ENCODE results near the gene NEDD9. TPM values are rescaled to one million over a fixed set of nuclear protein-coding genes. Genes with fewer than 3 reads are reported as not detected.

NEDD9 gene
- polyA plus RNA-seq, 1 of the 3 experiments (the other 2 are of a cell fraction), result 7.4 TPM

DNA sequence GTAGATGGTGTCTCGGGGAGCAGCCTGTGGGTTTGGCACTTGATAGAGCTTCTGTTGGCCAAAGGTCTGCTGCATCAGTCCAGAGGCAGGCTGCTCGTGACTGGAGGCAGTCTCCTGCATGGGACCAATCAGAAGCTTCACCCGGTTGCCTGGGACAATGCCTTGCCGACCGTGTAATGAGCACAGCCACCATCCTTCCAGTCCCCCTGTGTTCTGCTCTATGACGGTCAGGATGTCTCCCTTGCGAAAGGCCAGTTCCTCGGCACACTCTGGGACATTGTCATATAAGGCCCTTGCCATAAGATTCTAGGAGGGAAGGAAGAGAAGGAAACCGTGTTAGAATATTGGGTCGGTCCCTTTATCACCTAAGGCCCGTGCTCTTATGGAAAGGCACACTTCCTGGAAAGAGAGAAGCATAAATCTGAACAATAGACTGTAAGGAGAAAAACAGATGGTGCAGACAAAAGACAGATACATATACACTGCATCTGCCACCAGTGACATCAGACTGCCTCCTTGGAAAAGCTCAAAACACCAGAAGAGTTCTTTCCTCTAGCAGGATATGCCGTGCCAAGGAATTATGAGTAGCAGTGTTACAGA, 18.9 kb downstream of the NEDD9 start:
- Histone ChIP-seq H3K79me2 (ENCODE audit: insufficient read depth) (peaks cover 83% of the 10 kb centered on the region), H3K27me3 (ENCODE audit: insufficient read depth) (no peaks in the 10 kb centered on the region), H3K27ac (ENCODE audit: low read depth in 2 of 2, low read length in 1 of 2) (peak overlapping the region; percentile 76 to 91; a peak in 3 of 4 replicates), H3K9me2 (no peaks in the 10 kb centered on the region), H4K20me1 (ENCODE audit: insufficient read depth) (no peaks in the 10 kb centered on the region), H3K9ac (no peak overlapping the region), H3F3A (replicated peaks; ENCODE audit: insufficient read depth) (peaks cover 38% of the 10 kb centered on the region), H3K9me3 (no peaks in the 10 kb centered on the region), H3K36me3 (replicated peaks in 1 of 2; ENCODE audit: control insufficient read depth in 1 of 2, insufficient read depth in 2 of 2, low read length in 1 of 2) (peaks cover 8 to 31% of the 10 kb centered on the region in 2 experiments), H3K4me3 (ENCODE audit: low read depth in 2 of 2, low read length in 1 of 2) (no peak overlapping the region; a peak in 1 of 4 replicates), H2AFZ (ENCODE audit: low read depth) (no peak overlapping the region), H3K4me1 (ENCODE audit: control insufficient read depth in 1 of 2, insufficient read depth in 2 of 2, low read depth in 1 of 2, low read length in 1 of 2) (peaks cover 70 to 77% of the 10 kb centered on the region in 2 experiments; a peak in 3 of 4 replicates), H3K4me2 (no peak overlapping the region)
- POLR2A ChIA-PET, result no interaction called here
- WGBS (ENCODE audit: low lambda C conversion rate), result 94% methylated on average over 10 of the region's 12 CpGs
- CTCF ChIA-PET, result interaction anchor here (0.9 to 2.1 kb wide), 4 partner anchors 8 to 282 kb away, joined by 3 to 5 read pairs (median 4); no protein-coding TSS in a partner anchor
- TF ChIP-seq TCF12 (IDR thresholded peaks at IDR 0.05), result peak; percentile 28; the same call in 1 of the 2 replicates
- no peak for TF ChIP-seq ELF1 (IDR thresholded peaks at IDR 0.05)
- DNase-seq, result no peak

DNA sequence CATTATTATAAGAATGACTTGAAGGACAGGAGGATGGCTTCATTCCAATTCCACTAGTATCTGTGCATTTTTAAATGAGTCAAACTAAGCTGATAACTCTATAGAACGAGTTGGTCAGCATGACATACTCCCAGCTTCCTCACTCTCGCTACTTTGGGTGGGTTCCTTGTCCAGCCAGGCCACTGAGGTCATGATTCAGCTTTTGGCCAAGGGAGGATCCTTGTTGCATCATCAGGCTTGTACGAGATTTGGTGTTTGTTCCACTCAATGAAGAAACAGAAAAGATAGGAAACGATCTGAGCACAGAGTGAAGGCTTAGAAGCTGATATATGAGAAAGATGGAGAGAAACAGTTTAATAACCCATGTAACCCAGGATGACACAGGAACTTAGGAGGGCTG, 19.8 kb downstream of the NEDD9 start:
- TF ChIP-seq NFIC (IDR thresholded peaks at IDR 0.05; ENCODE audit: borderline replicate concordance) (peak; percentile 34), RAD21 (IDR thresholded peaks at IDR 0.05; ENCODE audit: low read length) (no peak), FOSL2 (IDR thresholded peaks at IDR 0.05; ENCODE audit: borderline replicate concordance, low read depth) (peak; percentile 34; the same call in 1 of the 2 replicates), EP300 (IDR thresholded peaks at IDR 0.05; ENCODE audit: borderline replicate concordance in 1 of 2, low read depth in 1 of 2, low read length in 1 of 2) (peak in 1 of 2 experiments; percentile 15; a peak in 1 of 4 replicates), PBX3 (IDR thresholded peaks at IDR 0.05) (peak; percentile 49; the same call in 1 of the 2 replicates)
- H3K27ac ChIP-seq (ENCODE audit: low read depth in 2 of 2, low read length in 1 of 2), result peak overlapping the region; percentile 22 to 91; a peak in 3 of 4 replicates
- CTCF ChIA-PET, result interaction anchor here (0.9 to 2.1 kb wide), 4 partner anchors 9 to 283 kb away, joined by 3 to 5 read pairs (median 4); no protein-coding TSS in a partner anchor

GRCh38 chr6:11211254-11211653, 21.2 kb downstream of the NEDD9 start:
- H3F3A ChIP-seq (replicated peaks; ENCODE audit: insufficient read depth), result peaks cover 52% of the 10 kb centered on the region
- H2AFZ ChIP-seq (ENCODE audit: low read depth), result no peak overlapping the region
- WGBS (ENCODE audit: low lambda C conversion rate), result 84% methylated on average over 2 of the region's 2 CpGs
- H3K27ac ChIP-seq (ENCODE audit: low read depth in 2 of 2, low read length in 1 of 2), result peak overlapping the region; percentile 12 to 91; a peak in 3 of 4 replicates
- H3K79me2 ChIP-seq (ENCODE audit: insufficient read depth), result peaks cover 76% of the 10 kb centered on the region
- no peak overlapping the region for H3K4me3 ChIP-seq (ENCODE audit: low read depth in 2 of 2, low read length in 1 of 2)
- 0 out of 2 replicates have a peak overlapping the region, but pooled peaks have one; percentile 8 for H3K9ac ChIP-seq
- no peaks in the 10 kb centered on the region for H3K9me3 ChIP-seq
- TF ChIP-seq EP300 (IDR thresholded peaks at IDR 0.05; ENCODE audit: borderline replicate concordance in 1 of 2, low read depth in 1 of 2, low read length in 1 of 2) (no peak), SIN3A (IDR thresholded peaks at IDR 0.05; ENCODE audit: borderline replicate concordance, low read depth, low read length) (no peak), RXRA (IDR thresholded peaks at IDR 0.05; ENCODE audit: borderline replicate concordance, low read depth) (no peak), GATA2 (CRISPR knock-in tag; IDR thresholded peaks at IDR 0.05) (no peak), NFIC (IDR thresholded peaks at IDR 0.05; ENCODE audit: borderline replicate concordance) (no peak), JUND (IDR thresholded peaks at IDR 0.05) (no peak), FOXJ3 (CRISPR knock-in tag; IDR thresholded peaks at IDR 0.05) (no peak), PBX3 (IDR thresholded peaks at IDR 0.05) (no peak), MXI1 (IDR thresholded peaks at IDR 0.05; ENCODE audit: low read depth, low read length) (no peak)
- H3K36me3 ChIP-seq (replicated peaks in 1 of 2; ENCODE audit: control insufficient read depth in 1 of 2, insufficient read depth in 2 of 2, low read length in 1 of 2), result peaks cover 1 to 33% of the 10 kb centered on the region in 2 experiments
- no peak for DNase-seq
- no peaks in the 10 kb centered on the region for H4K20me1 ChIP-seq (ENCODE audit: insufficient read depth)
- CTCF ChIA-PET, result no interaction called here
- peaks cover 56 to 85% of the 10 kb centered on the region in 2 experiments; a peak in 3 of 4 replicates for H3K4me1 ChIP-seq (ENCODE audit: control insufficient read depth in 1 of 2, insufficient read depth in 2 of 2, low read depth in 1 of 2, low read length in 1 of 2)
- H3K9me2 ChIP-seq, result no peaks in the 10 kb centered on the region
- no peak overlapping the region for H3K4me2 ChIP-seq
- POLR2A ChIA-PET, result no interaction called here
- no peaks in the 10 kb centered on the region for H3K27me3 ChIP-seq (ENCODE audit: insufficient read depth)

More for the DNA sequence above, 19.8 kb downstream of the NEDD9 start:
- no peaks in the 10 kb centered on the region for H3K9me3 ChIP-seq
- no peaks in the 10 kb centered on the region for H4K20me1 ChIP-seq (ENCODE audit: insufficient read depth)
- H3K4me1 ChIP-seq (ENCODE audit: control insufficient read depth in 1 of 2, insufficient read depth in 2 of 2, low read depth in 1 of 2, low read length in 1 of 2), result peaks cover 68 to 85% of the 10 kb centered on the region in 2 experiments; a peak in 3 of 4 replicates
- no peaks in the 10 kb centered on the region for H3K27me3 ChIP-seq (ENCODE audit: insufficient read depth)
- peaks cover 8 to 33% of the 10 kb centered on the region in 2 experiments for H3K36me3 ChIP-seq (replicated peaks in 1 of 2; ENCODE audit: control insufficient read depth in 1 of 2, insufficient read depth in 2 of 2, low read length in 1 of 2)
- no peak overlapping the region; the same call in 1 of the 2 replicates for H3K9ac ChIP-seq
- 28% methylated on average over 4 of the region's 4 CpGs for WGBS (ENCODE audit: low lambda C conversion rate)
- H3K9me2 ChIP-seq, result no peaks in the 10 kb centered on the region
- POLR2A ChIA-PET, result no interaction called here
- H3K4me2 ChIP-seq, result no peak overlapping the region
- no peak overlapping the region for H2AFZ ChIP-seq (ENCODE audit: low read depth)
- H3F3A ChIP-seq (replicated peaks; ENCODE audit: insufficient read depth), result peaks cover 43% of the 10 kb centered on the region
- H3K4me3 ChIP-seq (ENCODE audit: low read depth in 2 of 2, low read length in 1 of 2), result no peak overlapping the region
- H3K79me2 ChIP-seq (ENCODE audit: insufficient read depth), result peaks cover 83% of the 10 kb centered on the region
- DNase-seq, result no peak
